ENCODE measurements around the gene KCNN4. TPM values are rescaled to one million over a fixed set of nuclear protein-coding genes. Genes with fewer than 3 reads are reported as not detected.

KCNN4 gene
- total and polyA plus RNA-seq, 2 of the 13 experiments (the other 11 are each of a cell fraction or from before 2014, with no cell fraction given), result 0.13 to 0.25 TPM

- 0 out of 2 replicates have a peak, but pooled peaks have one; percentile 8 for TF ChIP-seq PCBP1 (IDR thresholded peaks at IDR 0.05; ENCODE audit: borderline replicate concordance, low read depth, low read length)
Measured at GRCh38 chr19:43755256-43755801, 25.4 kb downstream of the KCNN4 start (continued).

- peaks cover 3 to 17% of the 10 kb centered on the region in 2 experiments for H3K36me3 ChIP-seq (replicated peaks in 1 of 2; ENCODE audit: control insufficient read depth in 1 of 2, insufficient read depth in 2 of 2, low read length in 2 of 2)
- H3K9me3 ChIP-seq (ENCODE audit: low read length), result no peaks in the 10 kb centered on the region
- H4K20me1 ChIP-seq (ENCODE audit: insufficient read depth, low read length), result no peaks in the 10 kb centered on the region
- intact Hi-C loops (cut with micrococcal nuclease; ENCODE audit: unreplicated experiment) (no loop called here), in situ Hi-C loops (cut with HindIII; ENCODE audit: extremely low pct_ligation_motif_present, low pct_unique_long_range_greater_than_20kb) (no loop called here)
- DNase-seq (ENCODE audit: low spot score) (peak; percentile 94), ATAC-seq (peak; percentile 95), FAIRE-seq (peak; percentile 76)
- ChIA-PET CTCF (ENCODE audit: low intra/inter-chr PET ratio, low total read pairs) (no interaction called here), POLR2A (interaction anchor here (0.7 to 1.6 kb wide), 11 partner anchors 9 to 159 kb away, joined by 3 to 20 read pairs (median 4); partner anchors contain the start of genes IRGQ and ZNF283)
- H3K9ac ChIP-seq (ENCODE audit: insufficient read depth, low read depth, low read length), result peak within 1 kb of the TSS; percentile 90
- BruUV-seq (replicated peaks), result no TSS peak
- 0% methylated on average over 50 of the region's 79 CpGs for WGBS (ENCODE audit: low lambda C conversion rate)
- peak within 1 kb of the TSS; percentile 88 for H3K4me2 ChIP-seq (ENCODE audit: low read depth, low read length)
- H3K27me3 ChIP-seq (ENCODE audit: control insufficient read depth in 1 of 2, insufficient read depth in 2 of 2, low read length in 2 of 2), result no peaks in the 10 kb centered on the region
- peaks cover 26% of the 10 kb centered on the region for H3K4me1 ChIP-seq (ENCODE audit: insufficient read depth, low read length)
- no peak within 1 kb of the TSS for H2AFZ ChIP-seq (ENCODE audit: low read length)
- peaks cover 16% of the 10 kb centered on the region for H3K79me2 ChIP-seq (ENCODE audit: insufficient read depth, low read length)
- H3K4me3 ChIP-seq (replicated peaks in 1 of 3; ENCODE audit: insufficient read depth in 1 of 3, low read depth in 2 of 3, low read length in 3 of 3), result peak within 1 kb of the TSS; percentile 66 to 83 (median 67)
- peak within 1 kb of the TSS; percentile 93 for H3K27ac ChIP-seq (ENCODE audit: extremely low read length, insufficient read depth, low read length)
- TF ChIP-seq ZNF253 (CRISPR knock-in tag; IDR thresholded peaks at IDR 0.05; ENCODE audit: borderline replicate concordance) (no peak), IRF1 (CRISPR knock-in tag; IDR thresholded peaks at IDR 0.05; ENCODE audit: low read depth) (no peak), MIER2 (CRISPR knock-in tag; IDR thresholded peaks at IDR 0.05) (no peak), NFYB (CRISPR knock-in tag; IDR thresholded peaks at IDR 0.05) (peak; percentile 68), MTF1 (CRISPR knock-in tag; IDR thresholded peaks at IDR 0.05) (no peak), ZNF276 (CRISPR knock-in tag; IDR thresholded peaks at IDR 0.05; ENCODE audit: low read depth) (no peak; the same call in 1 of the 2 replicates), AHDC1 (CRISPR knock-in tag; IDR thresholded peaks at IDR 0.05; ENCODE audit: borderline replicate concordance) (no peak), SATB2 (CRISPR knock-in tag; IDR thresholded peaks at IDR 0.05) (no peak)
- TF ChIP-seq, protein P1, sequence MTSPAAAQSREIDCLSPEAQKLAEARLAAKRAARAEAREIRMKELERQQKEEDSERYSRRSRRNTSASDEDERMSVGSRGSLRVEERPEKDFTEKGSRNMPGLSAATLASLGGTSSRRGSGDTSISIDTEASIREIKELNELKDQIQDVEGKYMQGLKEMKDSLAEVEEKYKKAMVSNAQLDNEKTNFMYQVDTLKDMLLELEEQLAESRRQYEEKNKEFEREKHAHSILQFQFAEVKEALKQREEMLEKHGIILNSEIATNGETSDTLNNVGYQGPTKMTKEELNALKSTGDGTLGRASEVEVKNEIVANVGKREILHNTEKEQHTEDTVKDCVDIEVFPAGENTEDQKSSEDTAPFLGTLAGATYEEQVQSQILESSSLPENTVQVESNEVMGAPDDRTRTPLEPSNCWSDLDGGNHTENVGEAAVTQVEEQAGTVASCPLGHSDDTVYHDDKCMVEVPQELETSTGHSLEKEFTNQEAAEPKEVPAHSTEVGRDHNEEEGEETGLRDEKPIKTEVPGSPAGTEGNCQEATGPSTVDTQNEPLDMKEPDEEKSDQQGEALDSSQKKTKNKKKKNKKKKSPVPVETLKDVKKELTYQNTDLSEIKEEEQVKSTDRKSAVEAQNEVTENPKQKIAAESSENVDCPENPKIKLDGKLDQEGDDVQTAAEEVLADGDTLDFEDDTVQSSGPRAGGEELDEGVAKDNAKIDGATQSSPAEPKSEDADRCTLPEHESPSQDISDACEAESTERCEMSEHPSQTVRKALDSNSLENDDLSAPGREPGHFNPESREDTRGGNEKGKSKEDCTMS (CRISPR knock-in tag; conservative IDR thresholded peaks at IDR 0.05), result no peak
Measured at GRCh38 chr19:43754503-43755255, 26.1 kb downstream of the KCNN4 start, which contains the start of gene SMG9. Gene SMG9, minus strand, starts transcription at chr19:43754962. Its CDS starts 4,221 bp downstream, at chr19:43750741.
